ENCODE data around the gene AK2.

DNA sequence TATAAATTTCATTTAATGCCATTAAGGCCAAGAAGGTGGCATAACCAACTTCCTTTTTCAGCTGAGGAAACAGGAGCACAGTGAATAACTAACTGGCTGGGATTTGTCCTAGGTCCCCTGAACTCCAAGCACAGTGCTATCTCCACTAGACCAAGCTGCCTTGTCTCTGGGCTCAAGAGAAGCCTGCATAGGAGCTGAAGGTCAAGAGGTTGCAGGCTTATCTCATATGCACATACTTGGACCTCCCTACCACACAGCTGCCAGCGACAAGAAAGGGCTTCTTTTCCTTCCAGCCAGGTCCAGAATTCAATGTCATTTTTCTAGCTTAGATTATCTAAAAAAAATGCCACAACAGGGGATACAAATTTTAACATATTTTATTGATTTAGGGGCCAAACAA lies 27.1 kb downstream of the AK2 start:
- TF ChIP-seq, protein P1, sequence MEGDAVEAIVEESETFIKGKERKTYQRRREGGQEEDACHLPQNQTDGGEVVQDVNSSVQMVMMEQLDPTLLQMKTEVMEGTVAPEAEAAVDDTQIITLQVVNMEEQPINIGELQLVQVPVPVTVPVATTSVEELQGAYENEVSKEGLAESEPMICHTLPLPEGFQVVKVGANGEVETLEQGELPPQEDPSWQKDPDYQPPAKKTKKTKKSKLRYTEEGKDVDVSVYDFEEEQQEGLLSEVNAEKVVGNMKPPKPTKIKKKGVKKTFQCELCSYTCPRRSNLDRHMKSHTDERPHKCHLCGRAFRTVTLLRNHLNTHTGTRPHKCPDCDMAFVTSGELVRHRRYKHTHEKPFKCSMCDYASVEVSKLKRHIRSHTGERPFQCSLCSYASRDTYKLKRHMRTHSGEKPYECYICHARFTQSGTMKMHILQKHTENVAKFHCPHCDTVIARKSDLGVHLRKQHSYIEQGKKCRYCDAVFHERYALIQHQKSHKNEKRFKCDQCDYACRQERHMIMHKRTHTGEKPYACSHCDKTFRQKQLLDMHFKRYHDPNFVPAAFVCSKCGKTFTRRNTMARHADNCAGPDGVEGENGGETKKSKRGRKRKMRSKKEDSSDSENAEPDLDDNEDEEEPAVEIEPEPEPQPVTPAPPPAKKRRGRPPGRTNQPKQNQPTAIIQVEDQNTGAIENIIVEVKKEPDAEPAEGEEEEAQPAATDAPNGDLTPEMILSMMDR (conservative IDR thresholded peaks at IDR 0.05 in 1 of 2, IDR thresholded peaks at IDR 0.05 in 1 of 2; ENCODE audit: low read depth in 1 of 2, low read length in 2 of 2): no peak
- no peak for TF ChIP-seq EZH2 (IDR thresholded peaks at IDR 0.05; ENCODE audit: low read length, missing control alignments)

All from fibroblast of lung (primary cell).